Gastrocnemius medialis (tissue), 4 donors: ENCODE measurements around the gene KRT36.

Experiments
- CTCF ChIP-seq, 5 experiments: fragments of 450-650 bp in 3 of 5; fragments of 200-600 bp in 2 of 5; sonication (generic) in 2 of 5; IDR thresholded peaks in 4 of 5; conservative IDR thresholded peaks in 1 of 5; 1 replicate in 4 of 5; 2 replicates in 1 of 5; pipeline ENCODE4 v1.5.1; 2016 to 2019; ENCODE audit warnings: antibody characterized with exemption in 5 of 5, mild to moderate bottlenecking in 3 of 5, moderate library complexity in 3 of 5
- POLR2A ChIP-seq, 2 donors: fragments of 450-650 bp; IDR thresholded peaks; one replicate each; pipeline ENCODE4 v1.6.1; 2017; ENCODE audit warnings: antibody characterized with exemption in 2 of 2, mild to moderate bottlenecking in 2 of 2, moderate library complexity in 2 of 2

- TF ChIP-seq CTCF (IDR thresholded peaks at IDR 0.05 in 4 of 5, conservative IDR thresholded peaks at IDR 0.05 in 1 of 5) (no peak), POLR2A (IDR thresholded peaks at IDR 0.05) (no peak)
These were observed 29.2 kb upstream of the KRT36 start, which contains the start of gene KRT15 for GRCh38 chr17:41518789-41519449.
